Ishikawa (cell line): ENCODE measurements around the gene CLSTN1.

Source experiments
- EGR1 ChIP-seq: IDR thresholded peaks from 2 replicates; pipeline ENCODE4 v1.6.1; 2012
- EP300 ChIP-seq: IDR thresholded peaks from 2 replicates; pipeline ENCODE4 v1.6.1; 2012; ENCODE audit warnings: borderline replicate concordance
- FOXM1 ChIP-seq: IDR thresholded peaks from 2 replicates; pipeline ENCODE4 v1.6.1; 2012; ENCODE audit warnings: low read depth, borderline replicate concordance
- NFIC ChIP-seq: IDR thresholded peaks from 2 replicates; pipeline ENCODE4 v1.6.1; 2012
- REST ChIP-seq: IDR thresholded peaks from 2 replicates; pipeline ENCODE4 v1.6.1; 2012; ENCODE audit warnings: low read depth, mild to moderate bottlenecking
- TEAD4 ChIP-seq: IDR thresholded peaks from 2 replicates; pipeline ENCODE4 v1.6.1; 2012

GRCh38 chr1:9855186-9855585, 31.4 kb upstream of the CLSTN1 start:
- TF ChIP-seq FOXM1: no peak
- no peak for TF ChIP-seq REST
- TF ChIP-seq EP300: no peak
- no peak for TF ChIP-seq NFIC
- no peak for TF ChIP-seq EGR1
- TF ChIP-seq TEAD4: no peak
